ENCODE results near the gene GPR55.

The GPR55 gene

DNA sequence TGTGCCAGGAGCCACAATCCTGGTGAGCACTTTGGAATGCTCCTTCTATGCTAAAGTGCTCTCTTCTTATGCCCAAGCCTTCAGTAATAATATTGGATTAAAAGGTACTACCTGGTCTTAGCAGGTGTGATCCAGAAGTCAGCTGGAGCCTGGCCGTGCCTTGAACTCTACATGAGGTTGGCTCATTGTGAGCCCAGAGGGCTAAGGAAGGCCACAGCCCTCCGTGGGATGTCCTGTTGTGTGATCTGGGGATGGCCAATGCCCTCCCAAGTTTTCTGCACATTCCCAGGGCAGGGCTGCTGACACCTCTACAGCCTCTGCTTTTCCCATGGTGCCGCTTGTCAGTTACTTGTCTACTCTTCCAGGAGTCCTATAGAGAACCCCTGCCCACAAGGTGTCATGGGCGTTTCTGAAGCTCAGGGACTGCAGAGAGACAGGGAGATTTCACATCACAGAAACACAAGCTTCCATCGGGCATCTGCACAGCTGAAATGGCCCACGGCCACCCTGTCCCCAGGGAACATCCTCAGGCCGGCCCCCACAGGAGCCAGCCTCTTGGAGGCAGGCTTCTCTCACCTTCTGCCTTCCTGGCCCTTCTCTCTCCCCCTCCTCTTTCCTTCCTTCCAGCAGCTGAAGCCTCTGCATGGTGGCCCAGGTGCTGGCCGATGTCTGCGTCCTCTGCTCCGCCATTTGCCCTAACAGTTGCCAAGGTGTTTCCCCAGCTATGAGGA, 27.3 kb upstream of the GPR55 start:
- H3K36me3 Mint-ChIP-seq (ENCODE audit: low read depth): no peaks in the 10 kb centered on the region
- peaks cover 14% of the 10 kb centered on the region for H3K27me3 Mint-ChIP-seq (ENCODE audit: low read depth, poor library complexity)
- peaks cover 6% of the 10 kb centered on the region for H3K9me3 Mint-ChIP-seq
- H3K4me3 Mint-ChIP-seq: no peak overlapping the region
- H3K27ac Mint-ChIP-seq: no peak overlapping the region
- TF ChIP-seq, protein P1, sequence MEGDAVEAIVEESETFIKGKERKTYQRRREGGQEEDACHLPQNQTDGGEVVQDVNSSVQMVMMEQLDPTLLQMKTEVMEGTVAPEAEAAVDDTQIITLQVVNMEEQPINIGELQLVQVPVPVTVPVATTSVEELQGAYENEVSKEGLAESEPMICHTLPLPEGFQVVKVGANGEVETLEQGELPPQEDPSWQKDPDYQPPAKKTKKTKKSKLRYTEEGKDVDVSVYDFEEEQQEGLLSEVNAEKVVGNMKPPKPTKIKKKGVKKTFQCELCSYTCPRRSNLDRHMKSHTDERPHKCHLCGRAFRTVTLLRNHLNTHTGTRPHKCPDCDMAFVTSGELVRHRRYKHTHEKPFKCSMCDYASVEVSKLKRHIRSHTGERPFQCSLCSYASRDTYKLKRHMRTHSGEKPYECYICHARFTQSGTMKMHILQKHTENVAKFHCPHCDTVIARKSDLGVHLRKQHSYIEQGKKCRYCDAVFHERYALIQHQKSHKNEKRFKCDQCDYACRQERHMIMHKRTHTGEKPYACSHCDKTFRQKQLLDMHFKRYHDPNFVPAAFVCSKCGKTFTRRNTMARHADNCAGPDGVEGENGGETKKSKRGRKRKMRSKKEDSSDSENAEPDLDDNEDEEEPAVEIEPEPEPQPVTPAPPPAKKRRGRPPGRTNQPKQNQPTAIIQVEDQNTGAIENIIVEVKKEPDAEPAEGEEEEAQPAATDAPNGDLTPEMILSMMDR (IDR thresholded peaks at IDR 0.05): no peak
- no peak for DNase-seq
- H3K4me1 Mint-ChIP-seq: peaks cover 47% of the 10 kb centered on the region

DNA sequence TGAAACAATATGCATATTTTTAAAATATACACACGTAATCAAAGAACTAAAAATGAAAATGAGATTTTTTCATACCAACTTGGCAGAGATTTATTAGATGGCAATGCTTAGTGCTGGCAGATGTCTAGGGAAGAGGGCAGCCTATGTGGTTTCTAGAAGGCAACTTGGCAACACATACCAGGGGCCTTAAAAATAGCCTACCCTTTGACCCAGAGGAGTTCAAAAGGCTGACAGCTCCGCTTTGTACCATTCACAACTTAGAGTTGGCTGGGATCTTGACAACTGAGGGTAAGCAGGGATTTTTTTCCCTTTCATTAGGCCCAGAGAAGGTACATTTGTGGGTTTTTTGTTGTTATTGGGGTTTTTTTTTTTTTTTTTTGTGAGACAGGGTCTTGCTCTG, 26.4 kb upstream of the GPR55 start:
- Mint-ChIP-seq H3K27ac (no peak overlapping the region), H3K4me1 (peaks cover 38% of the 10 kb centered on the region), H3K36me3 (ENCODE audit: low read depth) (no peaks in the 10 kb centered on the region), H3K4me3 (no peak overlapping the region), H3K9me3 (peaks cover 6% of the 10 kb centered on the region), H3K27me3 (ENCODE audit: low read depth, poor library complexity) (peaks cover 5% of the 10 kb centered on the region)
- no peak for DNase-seq
- TF ChIP-seq, protein P1 (IDR thresholded peaks at IDR 0.05): no peak

DNA sequence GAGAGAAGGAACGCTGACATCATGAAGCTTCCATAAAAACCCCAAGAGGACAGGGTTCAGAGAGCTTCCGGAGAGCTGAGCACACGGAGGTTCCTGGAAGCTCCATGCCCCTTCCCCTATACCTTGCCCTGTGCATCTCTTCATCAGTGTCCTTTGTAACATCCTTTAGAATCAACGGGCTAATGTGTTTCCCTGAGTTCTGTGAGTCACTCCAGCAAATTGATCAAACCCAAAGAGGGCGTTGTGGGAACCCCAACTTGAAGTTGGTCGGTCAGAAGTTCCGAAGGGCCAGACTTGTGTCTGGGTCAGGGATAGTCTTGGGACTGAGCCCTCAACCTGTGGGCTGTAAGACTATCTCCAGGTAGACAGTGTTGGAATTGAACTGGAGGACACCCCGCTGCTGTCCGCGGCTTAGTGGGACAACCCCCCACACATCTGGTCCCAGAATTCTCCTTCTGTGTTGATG, 25.9 kb upstream of the GPR55 start:
- TF ChIP-seq, protein P1 (IDR thresholded peaks at IDR 0.05): no peak
- Mint-ChIP-seq H3K27ac (no peak overlapping the region), H3K4me3 (no peak overlapping the region), H3K4me1 (peaks cover 38% of the 10 kb centered on the region), H3K36me3 (ENCODE audit: low read depth) (no peaks in the 10 kb centered on the region), H3K27me3 (ENCODE audit: low read depth, poor library complexity) (peaks cover 3% of the 10 kb centered on the region), H3K9me3 (peaks cover 6% of the 10 kb centered on the region)
- DNase-seq: no peak

DNA sequence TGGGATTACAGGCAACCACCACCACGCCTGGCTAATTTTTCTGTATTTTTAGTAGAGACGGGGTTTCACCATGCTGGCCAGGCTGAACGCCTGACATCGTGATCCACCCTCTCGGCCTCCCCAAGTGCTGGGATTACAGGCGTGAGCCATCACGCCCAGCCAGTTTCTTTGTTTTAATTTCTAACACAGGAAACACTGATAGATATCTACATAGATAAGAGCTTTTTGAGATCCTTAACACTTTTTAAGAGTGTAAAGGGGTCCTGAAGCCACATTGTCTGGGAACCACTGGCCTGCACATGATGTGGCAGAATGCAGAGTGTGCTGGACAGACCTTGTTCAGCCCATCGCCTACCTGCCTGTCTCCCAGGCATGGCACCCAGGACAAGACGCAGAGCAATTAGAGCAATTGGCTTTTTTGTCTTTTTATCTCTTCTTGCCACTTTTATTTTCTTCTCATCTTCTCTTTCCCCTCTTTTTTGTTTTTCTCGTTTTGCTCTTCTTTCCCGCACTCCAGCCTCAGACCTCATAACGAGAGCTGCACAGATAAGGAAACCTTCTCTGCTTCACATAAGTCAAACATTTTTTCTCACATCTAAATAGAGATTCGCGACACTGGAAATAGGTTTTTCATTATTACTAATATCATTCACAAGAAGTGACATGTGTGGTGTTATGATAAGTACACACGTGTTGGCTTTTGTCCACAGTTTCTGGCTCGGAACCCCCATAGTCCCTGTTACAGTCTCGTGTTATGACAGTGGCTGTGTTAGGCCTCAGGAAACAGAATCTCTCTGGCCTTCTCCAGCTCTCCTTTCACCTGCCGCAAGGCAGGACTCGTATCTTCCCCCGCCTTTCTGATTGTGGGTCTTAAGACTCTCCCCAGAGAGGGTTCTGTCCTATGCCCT, 25.2 kb upstream of the GPR55 start:
- Mint-ChIP-seq H3K9me3 (peaks cover 6% of the 10 kb centered on the region), H3K27ac (peak overlapping the region; percentile 14), H3K36me3 (ENCODE audit: low read depth) (no peaks in the 10 kb centered on the region), H3K27me3 (ENCODE audit: low read depth, poor library complexity) (peaks cover 3% of the 10 kb centered on the region), H3K4me1 (peaks cover 35% of the 10 kb centered on the region), H3K4me3 (no peak overlapping the region)
- DNase-seq: no peak
- TF ChIP-seq, protein P1 (IDR thresholded peaks at IDR 0.05): no peak

DNA sequence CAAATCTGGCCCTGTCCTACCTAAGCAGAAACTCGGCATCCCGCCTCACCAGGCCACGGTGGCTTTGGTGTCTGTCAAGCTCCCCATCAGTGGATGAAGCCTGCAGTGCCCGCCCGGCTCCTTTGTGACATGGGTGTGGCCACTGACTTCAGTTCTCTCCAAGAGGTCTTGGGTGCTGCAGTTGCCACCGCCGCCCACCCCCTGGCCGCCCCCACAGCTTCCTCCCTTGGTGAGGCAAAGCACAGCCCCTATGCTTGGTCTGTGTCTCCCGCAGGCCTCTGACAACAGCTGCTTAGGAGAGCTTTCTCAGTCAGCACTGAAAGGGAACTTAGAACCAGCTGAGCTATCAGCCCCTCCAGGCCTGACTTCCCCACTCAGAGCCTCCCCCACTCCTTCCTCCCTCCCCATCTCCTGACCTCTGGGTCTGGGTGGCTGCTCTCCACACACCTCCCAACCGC, 22.9 kb upstream of the GPR55 start:
- Mint-ChIP-seq H3K4me3 (no peak overlapping the region), H3K9me3 (peaks cover 2% of the 10 kb centered on the region), H3K36me3 (ENCODE audit: low read depth) (no peaks in the 10 kb centered on the region), H3K27me3 (ENCODE audit: low read depth, poor library complexity) (peaks cover 4% of the 10 kb centered on the region), H3K4me1 (peaks cover 38% of the 10 kb centered on the region), H3K27ac (peak overlapping the region; percentile 91)
- TF ChIP-seq, protein P1 (IDR thresholded peaks at IDR 0.05): no peak
- DNase-seq: peak; percentile 17

All from nephron progenitor cell (in vitro differentiated cells).